Gastroesophageal sphincter (tissue), 4 donors: ENCODE data around the gene TRIO. TPM values are rescaled to one million over a fixed set of nuclear protein-coding genes. Genes with fewer than 3 reads are reported as not detected.

ENCODE experiments used
- ATAC-seq: fragments of 150-250 bp; one replicate; pipeline ENCODE4 v1.9.1; 2016; ENCODE audit warnings: mild to moderate bottlenecking, moderate library complexity
- H3K27ac ChIP-seq, 4 donors: fragments of 200-600 bp; sonication (generic) in 3 of 4; 1 replicate in 3 of 4; 2 replicates in 1 of 4; pipeline ENCODE4 v1.5.1; 2016 to 2019
- H3K27me3 ChIP-seq: fragments of 200-600 bp; sonication (generic); one replicate; pipeline ENCODE4 v1.5.1; 2019
- H3K36me3 ChIP-seq, 2 donors: fragments of 200-600 bp; sonication (generic); one replicate each; pipeline ENCODE4 v1.5.1; 2019; ENCODE audit warnings: control low read depth in 1 of 2
- H3K4me1 ChIP-seq, 3 donors: fragments of 200-600 bp; sonication (generic); 1 replicate in 2 of 3; 2 replicates in 1 of 3; pipeline ENCODE4 v1.5.1; 2016 to 2019; ENCODE audit warnings: control low read depth in 2 of 3
- H3K4me3 ChIP-seq, 2 donors: fragments of 200-600 bp; sonication (generic); one replicate each; pipeline ENCODE4 v1.5.1; 2019; ENCODE audit warnings: mild to moderate bottlenecking in 1 of 2, moderate library complexity in 1 of 2
- H3K9me3 ChIP-seq, 3 donors: fragments of 200-600 bp; sonication (generic); one replicate each; pipeline ENCODE4 v1.5.1; 2017 to 2019; ENCODE audit warnings: control low read depth in 2 of 3
- EP300 ChIP-seq: sonication (generic); formaldehyde crosslinking; IDR thresholded peaks from one replicate; pipeline ENCODE4 v1.6.1; 2017; ENCODE audit warnings: antibody characterized with exemption, mild to moderate bottlenecking
- POLR2A ChIP-seq, 2 donors: fragments of 450-650 bp; IDR thresholded peaks; one replicate each; pipeline ENCODE4 v1.6.1; 2017; ENCODE audit warnings: antibody characterized with exemption in 2 of 2, mild to moderate bottlenecking in 2 of 2, moderate library complexity in 1 of 2
- POLR2AphosphoS5 ChIP-seq: sonication (generic); formaldehyde crosslinking; IDR thresholded peaks from one replicate; pipeline ENCODE4 v1.6.1; 2017; ENCODE audit warnings: antibody characterized with exemption
- WGBS, 2 donors: methylation state at CpG; one replicate each; pipeline ENCODE4 v1.1.5; 2018; ENCODE audit warnings: low coverage in 1 of 2; 5-methylcytosine and 5-hydroxymethylcytosine counted together
- total RNA-seq, 4 donors: library from RNA; depleted of rRNA; stranded (reverse); fragments of >200 nt; gene quantifications; one replicate each; pipeline ENCODE4 v1.1.0, GENCODE V29; 2016
- TF ChIP-seq, protein P1 (sequence below), 4 experiments: fragments of 200-600 bp in 2 of 4; fragments of 450-650 bp in 2 of 4; sonication (generic) in 1 of 4; IDR thresholded peaks; one replicate each; pipeline ENCODE4 v1.5.1; 2017 to 2019; ENCODE audit warnings: antibody characterized with exemption in 4 of 4, mild to moderate bottlenecking in 2 of 4, moderate library complexity in 2 of 4

The TRIO gene
- total RNA-seq, 4 donors from 2014 or later: 69.2 to 257 (median 172) TPM

DNA sequence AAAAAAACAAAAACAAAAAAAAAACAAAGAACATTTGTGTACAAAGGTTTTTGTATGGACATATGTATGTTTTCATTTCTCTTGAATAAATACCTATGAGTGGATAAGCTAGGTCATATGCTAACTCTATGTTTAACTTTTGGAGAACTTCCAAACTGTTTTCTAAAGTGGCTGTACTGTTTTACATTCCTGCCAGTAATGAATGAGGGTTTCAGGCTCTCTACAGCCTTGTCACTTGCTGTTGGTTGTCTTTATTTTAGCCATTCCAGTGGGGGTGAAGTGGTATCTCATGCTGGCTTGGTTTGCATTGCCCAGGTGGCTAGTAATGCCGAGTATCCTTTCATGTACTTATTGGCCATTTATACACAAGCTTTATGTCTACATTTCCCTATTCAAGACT is 9.1 kb upstream of the TRIO start:
- Histone ChIP-seq H3K27me3 (no peaks in the 10 kb centered on the region), H3K36me3 (no peaks in the 10 kb centered on the region), H3K9me3 (no peaks in the 10 kb centered on the region), H3K27ac (no peak overlapping the region), H3K4me1 (no peaks in the 10 kb centered on the region), H3K4me3 (no peak overlapping the region)
- TF ChIP-seq POLR2A (IDR thresholded peaks at IDR 0.05): no peak
- no peak for TF ChIP-seq POLR2AphosphoS5
- TF ChIP-seq, protein P1, sequence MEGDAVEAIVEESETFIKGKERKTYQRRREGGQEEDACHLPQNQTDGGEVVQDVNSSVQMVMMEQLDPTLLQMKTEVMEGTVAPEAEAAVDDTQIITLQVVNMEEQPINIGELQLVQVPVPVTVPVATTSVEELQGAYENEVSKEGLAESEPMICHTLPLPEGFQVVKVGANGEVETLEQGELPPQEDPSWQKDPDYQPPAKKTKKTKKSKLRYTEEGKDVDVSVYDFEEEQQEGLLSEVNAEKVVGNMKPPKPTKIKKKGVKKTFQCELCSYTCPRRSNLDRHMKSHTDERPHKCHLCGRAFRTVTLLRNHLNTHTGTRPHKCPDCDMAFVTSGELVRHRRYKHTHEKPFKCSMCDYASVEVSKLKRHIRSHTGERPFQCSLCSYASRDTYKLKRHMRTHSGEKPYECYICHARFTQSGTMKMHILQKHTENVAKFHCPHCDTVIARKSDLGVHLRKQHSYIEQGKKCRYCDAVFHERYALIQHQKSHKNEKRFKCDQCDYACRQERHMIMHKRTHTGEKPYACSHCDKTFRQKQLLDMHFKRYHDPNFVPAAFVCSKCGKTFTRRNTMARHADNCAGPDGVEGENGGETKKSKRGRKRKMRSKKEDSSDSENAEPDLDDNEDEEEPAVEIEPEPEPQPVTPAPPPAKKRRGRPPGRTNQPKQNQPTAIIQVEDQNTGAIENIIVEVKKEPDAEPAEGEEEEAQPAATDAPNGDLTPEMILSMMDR (IDR thresholded peaks at IDR 0.05): no peak
- no peak for TF ChIP-seq EP300
- WGBS, 2 donors: 71% methylated on average over 1 of the region's 1 CpG; no CpG with 5 or more reads in 1 of the 2 donors
- no peak for ATAC-seq

DNA sequence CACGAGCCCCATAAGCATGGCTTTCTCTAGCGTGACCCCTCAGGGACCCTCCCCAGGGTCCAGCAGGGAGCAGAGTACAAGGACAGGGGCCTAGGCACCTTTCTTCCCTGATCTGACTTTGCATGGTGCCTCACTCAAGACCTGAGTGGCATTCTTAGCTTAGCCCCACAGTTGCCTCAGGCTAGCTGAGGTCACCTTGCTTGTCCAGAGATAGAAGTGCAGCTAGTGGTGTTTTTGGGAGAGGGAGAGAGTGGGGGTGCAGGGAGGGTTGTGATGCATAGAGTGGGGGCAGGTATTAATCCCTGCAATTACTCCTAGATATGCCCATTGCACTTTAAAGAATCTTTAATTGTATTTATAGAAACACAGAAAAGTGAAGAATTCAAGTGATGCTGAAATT is 8.4 kb upstream of the TRIO start:
- no peak for ATAC-seq
- WGBS, 2 donors: 100% methylated on average over 1 of the region's 2 CpGs; no CpG with 5 or more reads in 1 of the 2 donors
- Histone ChIP-seq H3K4me1 (no peaks in the 10 kb centered on the region), H3K27ac (no peak overlapping the region), H3K27me3 (no peaks in the 10 kb centered on the region), H3K4me3 (no peak overlapping the region), H3K36me3 (no peaks in the 10 kb centered on the region), H3K9me3 (no peaks in the 10 kb centered on the region)
- TF ChIP-seq, protein P1 (IDR thresholded peaks at IDR 0.05): no peak
- TF ChIP-seq POLR2A (IDR thresholded peaks at IDR 0.05) (no peak), EP300 (no peak), POLR2AphosphoS5 (no peak)

DNA sequence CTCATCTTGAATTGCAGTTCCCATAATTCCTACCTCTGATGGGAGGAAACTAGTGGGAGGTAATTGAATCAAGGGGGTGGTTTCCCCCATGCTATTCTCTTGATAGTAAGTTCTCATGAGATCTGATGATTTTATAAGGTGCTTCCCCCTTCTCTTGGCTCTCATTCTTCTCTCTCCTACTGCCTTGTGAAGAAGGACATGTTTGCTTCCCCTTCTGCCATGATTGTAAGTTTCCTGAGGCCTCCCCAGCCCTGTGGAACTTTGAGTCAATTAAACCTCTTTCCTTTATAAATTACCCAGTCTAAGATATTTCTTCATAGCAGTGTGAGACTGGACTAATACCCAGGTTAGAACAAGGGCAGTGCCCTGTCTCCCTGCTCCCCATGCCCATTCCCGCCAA is 7.5 kb upstream of the TRIO start:
- Histone ChIP-seq H3K9me3 (no peaks in the 10 kb centered on the region), H3K4me1 (no peaks in the 10 kb centered on the region), H3K27me3 (no peaks in the 10 kb centered on the region), H3K27ac (no peak overlapping the region), H3K4me3 (no peak overlapping the region), H3K36me3 (no peaks in the 10 kb centered on the region)
- TF ChIP-seq POLR2A (IDR thresholded peaks at IDR 0.05) (no peak), POLR2AphosphoS5 (no peak), EP300 (no peak)
- TF ChIP-seq, protein P1 (IDR thresholded peaks at IDR 0.05): no peak
- no peak for ATAC-seq
- WGBS, 2 donors: 100% methylated on average over 1 of the region's 1 CpG; no CpG with 5 or more reads in 1 of the 2 donors

DNA sequence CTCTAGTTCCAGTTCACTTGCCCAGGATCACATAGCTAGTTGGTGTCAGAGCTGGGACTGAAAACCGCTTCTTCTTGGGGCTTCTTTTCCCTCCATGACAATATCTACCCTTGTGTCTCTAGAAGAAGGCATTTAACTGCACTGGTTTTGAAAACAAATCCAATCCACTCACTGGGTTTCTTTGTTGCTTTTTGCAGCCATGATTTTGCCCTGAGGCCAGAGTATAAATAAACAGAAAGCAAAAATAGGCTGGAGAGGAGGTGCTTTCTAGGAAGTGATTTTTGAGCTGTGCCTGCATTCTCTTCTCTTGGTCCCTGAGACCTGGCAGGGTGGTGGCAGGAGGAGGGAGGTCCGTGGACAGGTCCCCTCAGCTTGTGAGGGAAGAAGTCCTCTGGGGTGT is 6.9 kb upstream of the TRIO start:
- WGBS, 2 donors: 88% methylated on average over 1 of the region's 2 CpGs; no CpG with 5 or more reads in 1 of the 2 donors
- Histone ChIP-seq H3K27ac (no peak overlapping the region), H3K9me3 (no peaks in the 10 kb centered on the region), H3K4me3 (no peak overlapping the region), H3K4me1 (no peaks in the 10 kb centered on the region), H3K27me3 (no peaks in the 10 kb centered on the region), H3K36me3 (no peaks in the 10 kb centered on the region)
- TF ChIP-seq POLR2AphosphoS5 (no peak), POLR2A (IDR thresholded peaks at IDR 0.05) (no peak), EP300 (no peak)
- TF ChIP-seq, protein P1 (IDR thresholded peaks at IDR 0.05): no peak
- ATAC-seq: no peak

DNA sequence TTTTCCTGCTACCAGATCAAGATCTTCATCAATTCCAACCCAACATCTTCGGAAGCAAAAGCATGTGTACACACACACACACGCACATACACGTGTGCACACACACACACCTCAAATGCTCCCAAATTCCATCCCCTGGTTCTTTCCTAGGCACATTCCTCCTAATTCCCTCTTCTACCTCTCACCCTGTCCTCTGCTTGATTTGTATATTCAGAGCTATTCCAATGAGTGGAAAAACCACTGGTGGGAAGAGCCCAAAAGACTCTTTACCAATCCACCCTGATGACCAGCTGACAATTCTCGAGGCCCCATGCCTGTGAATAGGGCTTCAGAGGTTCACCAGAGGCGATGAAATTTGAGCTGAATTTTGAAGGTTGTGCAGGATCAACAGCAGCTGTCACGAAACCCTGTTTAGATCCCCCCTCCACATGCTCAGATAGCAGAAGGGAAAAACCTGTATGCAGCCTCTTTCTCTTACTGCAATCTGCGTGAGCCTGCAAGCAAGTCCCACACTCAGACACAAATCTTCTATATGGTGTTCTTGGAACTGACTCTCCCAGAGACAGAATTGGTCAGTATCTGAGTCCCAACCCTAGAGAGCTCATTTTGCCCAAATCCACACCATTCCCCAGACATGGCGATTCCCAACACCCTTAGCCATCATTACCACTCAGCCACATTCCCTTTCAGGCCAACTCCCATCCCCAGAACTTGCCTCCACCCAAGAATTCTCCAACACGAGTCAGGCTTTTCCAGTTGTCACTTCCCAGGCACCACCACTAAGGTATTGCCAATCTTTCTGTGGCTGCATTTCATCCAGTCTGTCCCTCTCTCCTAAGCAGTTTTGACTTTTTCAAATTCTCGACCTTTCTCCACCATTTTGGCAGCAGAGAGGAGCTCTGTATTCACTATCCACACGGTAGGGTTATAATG is 4.3 kb upstream of the TRIO start:
- ATAC-seq: no peak
- H3K27me3 ChIP-seq: no peaks in the 10 kb centered on the region
- H3K4me1 ChIP-seq: peaks cover 0 to 9% (median 0%) of the 10 kb centered on the region in 3 donors
- no peak overlapping the region for H3K4me3 ChIP-seq
- H3K36me3 ChIP-seq: no peaks in the 10 kb centered on the region
- WGBS, 2 donors: 82 to 96% methylated on average over 8 to 11 of the region's 11 CpGs
- H3K27ac ChIP-seq: no peak overlapping the region
- H3K9me3 ChIP-seq: no peaks in the 10 kb centered on the region
- TF ChIP-seq POLR2A (IDR thresholded peaks at IDR 0.05): no peak
- no peak for TF ChIP-seq POLR2AphosphoS5
- no peak for TF ChIP-seq EP300
- TF ChIP-seq, protein P1 (IDR thresholded peaks at IDR 0.05): no peak
